Fibroblast of lung (primary cell): ENCODE data around the gene CARMIL1. TPM values are rescaled to one million over a fixed set of nuclear protein-coding genes. Genes with fewer than 3 reads are reported as not detected.

ENCODE experiments used
- DNase-seq, 2 donors: peaks; one replicate each; pipeline versions ENCODE4 v3.0.0 to v3.0.0-alpha.2; 2010; ENCODE audit warnings: low read depth in 2 of 2
- H2AFZ ChIP-seq: 2 replicates; pipeline ENCODE4 v1.5.1; 2012; ENCODE audit warnings: low read length, control low read depth, inconsistent platforms
- H3K27ac ChIP-seq: 2 replicates; pipeline ENCODE4 v1.5.1; 2011; ENCODE audit warnings: low read length, control low read depth; ENCODE audit not compliant: insufficient read depth
- H3K27me3 ChIP-seq: 2 replicates; pipeline ENCODE4 v1.5.1; 2011; ENCODE audit warnings: mild to moderate bottlenecking, low read length; ENCODE audit not compliant: control insufficient read depth, insufficient read depth
- H3K36me3 ChIP-seq: 2 replicates; pipeline ENCODE4 v1.5.1; 2011; ENCODE audit warnings: low read length; ENCODE audit not compliant: control insufficient read depth, insufficient read depth
- H3K4me1 ChIP-seq: 2 replicates; pipeline ENCODE4 v1.5.1; 2011; ENCODE audit warnings: low read length; ENCODE audit not compliant: control insufficient read depth, insufficient read depth; ENCODE audit errors: extremely low read depth
- H3K4me2 ChIP-seq: 2 replicates; pipeline ENCODE4 v1.5.1; 2011; ENCODE audit warnings: low read length, control low read depth; ENCODE audit not compliant: insufficient read depth; ENCODE audit errors: extremely low read depth
- H3K4me3 ChIP-seq, 4 experiments: fragments of 200-600 bp in 1 of 4; sonication (generic) in 1 of 4; replicated peaks in 1 of 4; 2 replicates each; pipeline ENCODE4 v1.5.1; 2011 to 2016; ENCODE audit warnings: low read length in 4 of 4, low read depth in 3 of 4, mild to moderate bottlenecking in 3 of 4, control low read depth in 2 of 4, inconsistent platforms in 1 of 4, mixed read lengths in 1 of 4; ENCODE audit not compliant: insufficient read depth in 1 of 4; ENCODE audit errors: control extremely low read depth in 1 of 4
- H3K79me2 ChIP-seq: 2 replicates; pipeline ENCODE4 v1.5.1; 2012; ENCODE audit warnings: mild to moderate bottlenecking, low read length, inconsistent platforms; ENCODE audit not compliant: control insufficient read depth, insufficient read depth
- H3K9ac ChIP-seq: 2 replicates; pipeline ENCODE4 v1.5.1; 2011; ENCODE audit warnings: mild to moderate bottlenecking, low read length, control low read depth; ENCODE audit not compliant: insufficient read depth
- H3K9me3 ChIP-seq: 2 replicates; pipeline ENCODE4 v1.5.1; 2012; ENCODE audit warnings: low read depth, low read length; ENCODE audit not compliant: control insufficient read depth, insufficient read depth
- H4K20me1 ChIP-seq: 2 replicates; pipeline ENCODE4 v1.5.1; 2011; ENCODE audit warnings: low read length; ENCODE audit not compliant: control insufficient read depth, insufficient read depth; ENCODE audit errors: extremely low read depth
- CTCF ChIP-seq, 2 donors: IDR thresholded peaks in 1 of 2; conservative IDR thresholded peaks in 1 of 2; 1 replicate in 1 of 2; 2 replicates in 1 of 2; pipeline ENCODE4 v1.5.1; 2011 to 2012; ENCODE audit warnings: low read length in 2 of 2, control low read depth in 1 of 2, inconsistent platforms in 1 of 2, low read depth in 1 of 2, mild to moderate bottlenecking in 1 of 2
- EZH2 ChIP-seq: IDR thresholded peaks from 2 replicates; pipeline ENCODE4 v1.5.1; 2012; ENCODE audit warnings: low read length, control low read depth, mild to moderate bottlenecking; ENCODE audit errors: missing control alignments
- polyA plus RNA-seq, 2 donors: library from polyadenylated mRNA; depleted of rRNA in 1 of 2; stranded (reverse) in 1 of 2; unstranded in 1 of 2; fragments of >200 nt; gene quantifications; 2 replicates each; pipeline ENCODE4 v1.2.1, GENCODE V29; 2011 to 2012; ENCODE audit warnings: missing spikeins in 1 of 2
- total RNA-seq: library from RNA; depleted of rRNA; stranded (reverse); fragments of >200 nt; gene quantifications from 2 replicates; pipeline ENCODE4 v1.2.1, GENCODE V29; 2014

CARMIL1 gene
- total and polyA plus RNA-seq, 2 donors (not counting 1 experiment from before 2014, with no cell fraction given): 10.2 to 12.5 TPM

GRCh38 chr6:25599516-25600085, 320.4 kb downstream of the CARMIL1 start:
- Histone ChIP-seq H3K4me2 (no peak overlapping the region), H3K9me3 (no peaks in the 10 kb centered on the region)
- no peak for TF ChIP-seq EZH2
- TF ChIP-seq CTCF (conservative IDR thresholded peaks at IDR 0.05 in 1 of 2, IDR thresholded peaks at IDR 0.05 in 1 of 2; ENCODE audit: low read depth in 1 of 2, low read length in 2 of 2): no peak

DNA sequence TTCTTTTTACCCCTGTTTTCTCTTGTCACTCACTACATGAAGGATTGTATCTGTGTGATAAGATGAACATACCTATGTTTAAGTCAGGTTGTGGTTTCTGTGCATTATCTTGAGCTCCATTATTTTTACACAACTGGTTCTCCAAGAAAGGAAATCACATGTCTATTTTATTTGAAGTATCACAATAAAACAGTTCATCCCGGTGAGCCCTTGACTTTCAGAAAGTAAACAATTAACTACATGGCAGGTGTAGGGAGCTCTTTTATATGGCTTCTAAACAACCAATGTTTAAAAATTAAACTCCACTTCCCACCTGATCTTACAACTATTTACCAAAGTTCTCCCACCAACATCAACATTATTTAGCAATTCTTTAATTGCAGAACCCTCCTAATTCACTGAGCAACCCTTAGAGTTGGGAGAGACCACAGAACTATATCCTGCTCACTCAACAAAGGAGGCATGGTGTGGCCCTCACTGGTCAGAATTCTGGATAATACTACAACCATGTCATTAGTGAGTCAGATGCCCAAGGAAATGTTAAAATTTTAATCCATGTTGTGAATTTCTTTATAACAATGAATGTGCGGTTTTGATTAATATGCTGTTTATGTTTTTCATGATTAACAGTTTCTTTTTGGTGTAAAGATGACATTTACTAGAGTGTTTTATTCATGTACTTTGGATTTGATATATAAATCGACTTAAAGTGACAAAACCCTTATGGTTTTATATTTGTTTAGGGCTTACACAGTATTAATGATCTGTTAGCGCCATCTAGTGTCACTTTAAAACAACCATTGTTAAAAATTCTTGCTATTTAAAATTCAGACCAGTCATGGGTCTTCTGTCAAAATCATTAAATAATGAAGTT, 322.9 kb downstream of the CARMIL1 start:
- no peak overlapping the region for H2AFZ ChIP-seq
- no peak overlapping the region for H3K4me2 ChIP-seq
- H3K4me3 ChIP-seq: no peak overlapping the region
- H3K79me2 ChIP-seq: no peaks in the 10 kb centered on the region
- H3K27ac ChIP-seq: no peak overlapping the region
- no peaks in the 10 kb centered on the region for H4K20me1 ChIP-seq
- H3K27me3 ChIP-seq: no peaks in the 10 kb centered on the region
- H3K36me3 ChIP-seq: no peaks in the 10 kb centered on the region
- H3K4me1 ChIP-seq: no peaks in the 10 kb centered on the region
- TF ChIP-seq EZH2 (no peak), CTCF (conservative IDR thresholded peaks at IDR 0.05 in 1 of 2, IDR thresholded peaks at IDR 0.05 in 1 of 2; ENCODE audit: low read depth in 1 of 2, low read length in 2 of 2) (peak in 1 of 2 donors; percentile 40)
- no peaks in the 10 kb centered on the region for H3K9me3 ChIP-seq
- H3K9ac ChIP-seq: no peak overlapping the region
- DNase-seq: peak; percentile 48 to 81

More at GRCh38 chr6:25599516-25600085, 320.4 kb downstream of the CARMIL1 start:
- no peak overlapping the region for H3K27ac ChIP-seq
- H4K20me1 ChIP-seq: no peaks in the 10 kb centered on the region
- H3K9ac ChIP-seq: no peak overlapping the region
- H3K4me3 ChIP-seq: no peak overlapping the region
- no peaks in the 10 kb centered on the region for H3K27me3 ChIP-seq
- no peaks in the 10 kb centered on the region for H3K36me3 ChIP-seq
- H2AFZ ChIP-seq: no peak overlapping the region
- no peaks in the 10 kb centered on the region for H3K79me2 ChIP-seq
- no peak for DNase-seq
- no peaks in the 10 kb centered on the region for H3K4me1 ChIP-seq

DNA sequence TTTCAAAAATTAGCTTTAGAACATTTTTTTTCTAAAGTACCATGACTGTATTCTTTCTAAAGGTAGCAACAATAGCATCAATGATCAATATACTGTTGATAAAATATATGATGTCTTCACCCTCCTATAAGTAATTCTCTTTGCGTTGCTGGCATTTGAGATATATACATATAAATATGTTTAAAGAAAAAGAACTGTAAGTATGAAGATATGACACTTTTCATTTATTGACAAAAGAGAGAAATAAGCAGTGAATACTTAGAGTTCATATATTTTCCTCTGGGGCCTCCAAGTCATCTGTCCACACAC, 323.5 kb downstream of the CARMIL1 start:
- Histone ChIP-seq H3K9me3 (no peaks in the 10 kb centered on the region), H2AFZ (no peak overlapping the region), H3K36me3 (no peaks in the 10 kb centered on the region), H3K4me3 (no peak overlapping the region), H3K79me2 (no peaks in the 10 kb centered on the region), H3K9ac (no peak overlapping the region), H3K27ac (no peak overlapping the region), H3K4me2 (no peak overlapping the region), H3K27me3 (no peaks in the 10 kb centered on the region), H3K4me1 (no peaks in the 10 kb centered on the region), H4K20me1 (no peaks in the 10 kb centered on the region)
- no peak for DNase-seq
- TF ChIP-seq EZH2 (no peak), CTCF (conservative IDR thresholded peaks at IDR 0.05 in 1 of 2, IDR thresholded peaks at IDR 0.05 in 1 of 2; ENCODE audit: low read depth in 1 of 2, low read length in 2 of 2) (no peak)
